ENCODE results near the gene ALOX5.

DNA sequence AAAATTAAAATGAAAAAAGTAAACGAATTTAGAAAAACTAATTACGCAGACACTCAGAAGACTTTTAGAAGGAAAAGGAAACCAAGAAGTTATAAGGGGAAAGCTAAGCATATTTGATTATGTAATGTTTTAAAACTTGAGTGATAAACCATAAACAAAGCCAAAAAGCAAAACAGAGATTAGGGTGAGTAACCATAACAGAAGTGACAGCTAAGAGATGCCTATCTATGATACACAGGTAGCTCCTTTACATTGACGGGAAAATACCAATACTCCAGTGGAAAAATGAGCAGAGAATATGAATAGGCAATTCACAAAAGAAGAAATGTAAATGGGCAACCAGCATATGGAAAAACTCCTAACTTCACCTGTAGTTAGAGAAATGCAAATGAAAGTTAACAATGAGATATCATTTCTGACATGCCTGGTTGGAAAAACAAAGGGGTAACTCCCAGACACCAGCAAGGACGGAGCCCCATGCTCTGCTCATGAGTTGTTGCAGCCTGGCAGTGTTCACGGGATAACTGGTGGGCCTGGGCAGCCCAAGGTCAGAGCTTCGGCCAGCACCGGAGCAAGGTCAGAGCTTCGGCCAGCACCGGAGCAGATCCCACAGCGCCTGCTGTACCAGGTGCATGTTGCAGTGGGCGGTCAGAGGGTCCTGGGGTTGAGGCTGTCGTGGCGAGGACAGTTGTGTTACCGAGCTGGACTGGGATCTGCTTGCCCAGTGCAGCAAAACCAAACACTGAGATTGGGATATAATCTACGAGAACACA, 58.9 kb downstream of the ALOX5 start:
- TF ChIP-seq, protein P1, sequence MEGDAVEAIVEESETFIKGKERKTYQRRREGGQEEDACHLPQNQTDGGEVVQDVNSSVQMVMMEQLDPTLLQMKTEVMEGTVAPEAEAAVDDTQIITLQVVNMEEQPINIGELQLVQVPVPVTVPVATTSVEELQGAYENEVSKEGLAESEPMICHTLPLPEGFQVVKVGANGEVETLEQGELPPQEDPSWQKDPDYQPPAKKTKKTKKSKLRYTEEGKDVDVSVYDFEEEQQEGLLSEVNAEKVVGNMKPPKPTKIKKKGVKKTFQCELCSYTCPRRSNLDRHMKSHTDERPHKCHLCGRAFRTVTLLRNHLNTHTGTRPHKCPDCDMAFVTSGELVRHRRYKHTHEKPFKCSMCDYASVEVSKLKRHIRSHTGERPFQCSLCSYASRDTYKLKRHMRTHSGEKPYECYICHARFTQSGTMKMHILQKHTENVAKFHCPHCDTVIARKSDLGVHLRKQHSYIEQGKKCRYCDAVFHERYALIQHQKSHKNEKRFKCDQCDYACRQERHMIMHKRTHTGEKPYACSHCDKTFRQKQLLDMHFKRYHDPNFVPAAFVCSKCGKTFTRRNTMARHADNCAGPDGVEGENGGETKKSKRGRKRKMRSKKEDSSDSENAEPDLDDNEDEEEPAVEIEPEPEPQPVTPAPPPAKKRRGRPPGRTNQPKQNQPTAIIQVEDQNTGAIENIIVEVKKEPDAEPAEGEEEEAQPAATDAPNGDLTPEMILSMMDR (conservative IDR thresholded peaks at IDR 0.05; ENCODE audit: low read depth, low read length): no peak
- TF ChIP-seq EZH2 (IDR thresholded peaks at IDR 0.05; ENCODE audit: low read length, unreplicated experiment) (no peak), EZH2phosphoT487 (IDR thresholded peaks at IDR 0.05; ENCODE audit: borderline replicate concordance, low read length) (no peak)
